ENCODE data around the gene NUDT3.
"Not testable (repeated sequence)": the region's sequence is repeated elsewhere in the genome, so short reads cannot be mapped to it uniquely, and the experiment has no call there.

The NUDT3 gene

DNA sequence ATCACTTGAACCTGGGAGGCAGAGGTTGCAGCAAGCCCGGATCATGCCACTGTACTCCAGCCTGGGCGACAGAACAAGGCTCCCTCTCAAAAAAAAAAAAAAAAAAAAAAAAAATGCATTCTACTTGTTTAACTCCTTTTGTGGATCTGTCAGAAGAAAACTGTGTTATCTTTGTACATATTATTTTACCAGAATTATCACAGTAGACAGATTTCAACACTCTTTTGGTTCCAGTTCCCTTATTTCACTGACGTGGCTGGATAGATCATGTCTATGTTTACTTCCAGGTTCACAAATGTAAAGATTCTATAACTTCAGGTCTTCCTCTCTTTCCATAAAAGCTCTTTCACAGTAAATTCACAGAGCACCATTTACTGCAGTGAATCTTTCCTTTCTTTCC is 18.4 kb downstream of the NUDT3 start:
- TF ChIP-seq POU6F1 (CRISPR knock-in tag; IDR thresholded peaks at IDR 0.05; ENCODE audit: borderline replicate concordance, low read depth) (no peak), ZNF70 (CRISPR knock-in tag; IDR thresholded peaks at IDR 0.05) (no peak), RARB (CRISPR knock-in tag; IDR thresholded peaks at IDR 0.05) (no peak), PATZ1 (CRISPR knock-in tag; IDR thresholded peaks at IDR 0.05; ENCODE audit: borderline replicate concordance) (no peak), SNAI2 (CRISPR knock-in tag; IDR thresholded peaks at IDR 0.05) (no peak), TSHZ2 (CRISPR knock-in tag; IDR thresholded peaks at IDR 0.05) (no peak), ESRRG (CRISPR knock-in tag; IDR thresholded peaks at IDR 0.05) (no peak), ZC3H10 (CRISPR knock-in tag; IDR thresholded peaks at IDR 0.05) (no peak), ISL1 (CRISPR knock-in tag; IDR thresholded peaks at IDR 0.05) (no peak), ZNF565 (CRISPR knock-in tag; conservative IDR thresholded peaks at IDR 0.05; ENCODE audit: low read depth) (no peak), ZFP30 (CRISPR knock-in tag; IDR thresholded peaks at IDR 0.05) (no peak)
- no peak for ATAC-seq

DNA sequence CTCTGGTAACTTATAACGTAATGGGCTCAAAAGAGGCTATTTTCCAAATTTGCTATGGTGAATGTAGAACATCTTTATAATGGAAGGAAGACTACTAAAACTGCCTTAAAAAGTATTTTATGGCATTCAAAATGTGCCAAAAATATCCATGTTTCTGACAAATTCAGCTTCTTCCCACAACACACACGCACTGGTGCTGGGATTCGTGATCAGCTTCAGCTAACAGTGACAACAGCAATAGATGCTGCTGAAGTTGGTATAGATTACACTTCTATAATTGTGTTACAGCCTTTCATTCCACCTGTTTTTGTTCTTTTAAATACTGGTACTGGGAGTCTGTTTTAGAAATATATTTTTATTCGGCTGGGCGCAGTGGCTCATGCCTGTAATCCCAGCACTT is 19.0 kb downstream of the NUDT3 start:
- TF ChIP-seq OSR1 (CRISPR knock-in tag; IDR thresholded peaks at IDR 0.05), result no peak
- TF ChIP-seq BACH2 (CRISPR knock-in tag; IDR thresholded peaks at IDR 0.05; ENCODE audit: borderline replicate concordance), result no peak
- TF ChIP-seq ZNF70 (CRISPR knock-in tag; IDR thresholded peaks at IDR 0.05), result no peak
- no peak for TF ChIP-seq CSDC2 (CRISPR knock-in tag; IDR thresholded peaks at IDR 0.05)
- ATAC-seq, result no peak

GRCh38 chr6:34371865-34372264 is 20.6 kb downstream of the NUDT3 start:
- not testable (repeated sequence) for ATAC-seq

- no peak for ATAC-seq
- TF ChIP-seq CSDC2 (CRISPR knock-in tag; IDR thresholded peaks at IDR 0.05) (no peak), ZNF565 (CRISPR knock-in tag; conservative IDR thresholded peaks at IDR 0.05; ENCODE audit: low read depth) (no peak), PPARA (CRISPR knock-in tag; IDR thresholded peaks at IDR 0.05; ENCODE audit: borderline replicate concordance) (no peak), GLIS3 (CRISPR knock-in tag; IDR thresholded peaks at IDR 0.05) (no peak), ESRRG (CRISPR knock-in tag; IDR thresholded peaks at IDR 0.05) (no peak), RARB (CRISPR knock-in tag; IDR thresholded peaks at IDR 0.05) (no peak), TCF4 (CRISPR knock-in tag; IDR thresholded peaks at IDR 0.05; ENCODE audit: borderline replicate concordance) (no peak), ZNF8 (CRISPR knock-in tag; IDR thresholded peaks at IDR 0.05) (no peak), PATZ1 (CRISPR knock-in tag; IDR thresholded peaks at IDR 0.05; ENCODE audit: borderline replicate concordance) (no peak), TSHZ2 (CRISPR knock-in tag; IDR thresholded peaks at IDR 0.05) (no peak), OSR1 (CRISPR knock-in tag; IDR thresholded peaks at IDR 0.05) (no peak), ARNTL (CRISPR knock-in tag; IDR thresholded peaks at IDR 0.05; ENCODE audit: borderline replicate concordance, low read depth) (no peak), SNAI2 (CRISPR knock-in tag; IDR thresholded peaks at IDR 0.05) (no peak), ZFP30 (CRISPR knock-in tag; IDR thresholded peaks at IDR 0.05) (no peak), ZFP3 (CRISPR knock-in tag; IDR thresholded peaks at IDR 0.05) (no peak)
- TF ChIP-seq, protein P1, sequence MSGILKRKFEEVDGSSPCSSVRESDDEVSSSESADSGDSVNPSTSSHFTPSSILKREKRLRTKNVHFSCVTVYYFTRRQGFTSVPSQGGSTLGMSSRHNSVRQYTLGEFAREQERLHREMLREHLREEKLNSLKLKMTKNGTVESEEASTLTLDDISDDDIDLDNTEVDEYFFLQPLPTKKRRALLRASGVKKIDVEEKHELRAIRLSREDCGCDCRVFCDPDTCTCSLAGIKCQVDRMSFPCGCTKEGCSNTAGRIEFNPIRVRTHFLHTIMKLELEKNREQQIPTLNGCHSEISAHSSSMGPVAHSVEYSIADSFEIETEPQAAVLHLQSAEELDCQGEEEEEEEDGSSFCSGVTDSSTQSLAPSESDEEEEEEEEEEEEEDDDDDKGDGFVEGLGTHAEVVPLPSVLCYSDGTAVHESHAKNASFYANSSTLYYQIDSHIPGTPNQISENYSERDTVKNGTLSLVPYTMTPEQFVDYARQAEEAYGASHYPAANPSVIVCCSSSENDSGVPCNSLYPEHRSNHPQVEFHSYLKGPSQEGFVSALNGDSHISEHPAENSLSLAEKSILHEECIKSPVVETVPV (CRISPR knock-in tag; IDR thresholded peaks at IDR 0.05), result no peak
- TF ChIP-seq, protein P2, sequence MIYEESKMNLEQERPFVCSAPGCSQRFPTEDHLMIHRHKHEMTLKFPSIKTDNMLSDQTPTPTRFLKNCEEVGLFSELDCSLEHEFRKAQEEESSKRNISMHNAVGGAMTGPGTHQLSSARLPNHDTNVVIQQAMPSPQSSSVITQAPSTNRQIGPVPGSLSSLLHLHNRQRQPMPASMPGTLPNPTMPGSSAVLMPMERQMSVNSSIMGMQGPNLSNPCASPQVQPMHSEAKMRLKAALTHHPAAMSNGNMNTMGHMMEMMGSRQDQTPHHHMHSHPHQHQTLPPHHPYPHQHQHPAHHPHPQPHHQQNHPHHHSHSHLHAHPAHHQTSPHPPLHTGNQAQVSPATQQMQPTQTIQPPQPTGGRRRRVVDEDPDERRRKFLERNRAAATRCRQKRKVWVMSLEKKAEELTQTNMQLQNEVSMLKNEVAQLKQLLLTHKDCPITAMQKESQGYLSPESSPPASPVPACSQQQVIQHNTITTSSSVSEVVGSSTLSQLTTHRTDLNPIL (CRISPR knock-in tag; IDR thresholded peaks at IDR 0.05; ENCODE audit: low read depth), result no peak
Observed at GRCh38 chr6:34370361-34370760, 22.1 kb downstream of the NUDT3 start.

All from SK-N-SH treated with all-trans-retinoic acid at 6 μM for 48 hours (cell line).